ENCODE data around the gene AGBL2.

GRCh38 chr11:47672283-47672730, 42.9 kb downstream of the AGBL2 start:
- TF ChIP-seq CTCF (IDR thresholded peaks at IDR 0.05) (no peak), POLR2AphosphoS5 (IDR thresholded peaks at IDR 0.05) (no peak), POLR2A (IDR thresholded peaks at IDR 0.05) (no peak)
